Measurements from ENCODE around the gene CCDC152.
"Not testable (repeated sequence)": the region's sequence is repeated elsewhere in the genome, so short reads cannot be mapped to it uniquely, and the experiment has no call there.

The CCDC152 gene

DNA sequence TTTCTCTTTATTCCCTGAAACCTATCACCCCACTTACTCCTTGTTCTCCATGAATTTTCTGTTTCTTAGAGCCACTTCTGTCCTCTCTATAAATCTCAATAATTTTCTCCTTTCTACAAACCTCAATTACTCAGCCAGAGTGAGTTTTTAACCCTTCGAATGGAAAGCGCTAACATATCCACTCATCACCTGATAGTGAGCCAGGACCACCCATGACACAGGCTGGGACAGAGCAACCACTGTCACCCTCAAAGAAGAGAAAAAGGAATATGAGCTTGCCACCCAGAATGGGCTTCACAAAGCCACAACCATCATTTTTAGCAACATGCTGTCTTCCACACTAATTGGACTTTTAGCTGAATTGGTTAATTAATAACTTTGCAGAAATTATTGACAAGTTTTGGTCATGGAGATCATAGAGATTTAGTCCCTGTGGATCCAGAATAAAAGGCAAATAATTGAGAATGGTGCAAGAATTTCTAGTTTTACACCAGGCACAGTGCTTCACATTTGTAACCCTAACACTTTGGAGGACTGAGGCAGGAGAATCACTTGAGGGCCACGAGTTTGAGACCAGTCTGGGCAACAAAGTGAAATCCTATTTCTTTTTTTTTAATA lies 87.2 kb downstream of the CCDC152 start:
- no peak for FAIRE-seq

GRCh38 chr5:42844408-42844807 lies 87.8 kb downstream of the CCDC152 start:
- not testable (repeated sequence) for DNase-seq (ENCODE audit: insufficient read length, low spot score)

More for the DNA sequence above, 87.2 kb downstream of the CCDC152 start:
- no peak for DNase-seq (ENCODE audit: insufficient read length, low spot score)

GRCh38 chr5:42848545-42848944 lies 91.9 kb downstream of the CCDC152 start:
- no peak for FAIRE-seq
- no peak for DNase-seq (ENCODE audit: insufficient read length, low spot score)

More at GRCh38 chr5:42844408-42844807, 87.8 kb downstream of the CCDC152 start:
- not testable (repeated sequence) for FAIRE-seq

DNA sequence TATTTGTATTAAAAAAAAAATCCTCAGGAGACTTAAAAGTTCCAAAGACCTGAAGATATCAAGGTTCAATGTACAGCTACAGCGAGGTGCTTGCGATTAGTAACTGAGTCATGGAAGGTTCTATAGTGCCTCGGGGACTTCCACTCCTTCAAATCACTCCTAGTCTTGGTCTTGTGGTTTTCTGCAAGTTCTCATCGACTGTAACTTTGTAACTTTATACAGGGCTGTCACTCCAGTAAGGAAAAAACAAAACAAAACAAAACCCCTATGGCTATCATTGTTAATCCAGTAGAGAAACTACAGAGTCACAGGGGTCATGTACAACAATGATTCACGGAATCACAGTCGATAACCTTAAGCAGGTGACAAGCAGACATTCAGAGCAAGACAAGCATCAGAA lies 94.9 kb downstream of the CCDC152 start:
- FAIRE-seq (no peak), DNase-seq (ENCODE audit: insufficient read length, low spot score) (no peak)
